Measurements from ENCODE around the gene PSIP1.
"Not testable (repeated sequence)": the region's sequence is repeated elsewhere in the genome, so short reads cannot be mapped to it uniquely, and the experiment has no call there.

The PSIP1 gene

DNA sequence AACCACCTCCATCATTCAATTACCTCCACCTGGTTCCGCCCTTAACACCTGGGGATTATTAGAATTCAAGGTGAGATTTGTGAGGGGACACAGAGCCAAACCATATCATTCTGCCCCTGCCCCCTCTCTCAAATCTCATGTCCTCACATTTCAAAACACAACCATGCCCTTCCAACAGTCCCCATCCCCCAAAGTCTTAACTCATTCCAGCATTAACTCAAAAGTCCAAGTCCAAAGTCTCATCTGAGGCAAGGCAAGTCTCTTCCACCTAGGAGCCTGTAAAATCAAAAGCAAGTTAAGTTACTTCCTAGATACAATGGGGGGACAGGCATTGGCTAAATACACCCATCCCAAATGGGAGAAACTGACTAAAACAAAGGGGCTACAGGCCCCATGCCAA is 18.8 kb downstream of the PSIP1 start:
- CTCF ChIA-PET, result no interaction called here
- Mint-ChIP-seq H3K27ac (no peak overlapping the region), H3K27me3 (no peaks in the 10 kb centered on the region), H3K36me3 (peaks cover 50% of the 10 kb centered on the region), H3K4me1 (no peaks in the 10 kb centered on the region), H3K4me3 (no peak overlapping the region), H3K9me3 (peaks cover 7% of the 10 kb centered on the region)
- DNase-seq, result no peak

DNA sequence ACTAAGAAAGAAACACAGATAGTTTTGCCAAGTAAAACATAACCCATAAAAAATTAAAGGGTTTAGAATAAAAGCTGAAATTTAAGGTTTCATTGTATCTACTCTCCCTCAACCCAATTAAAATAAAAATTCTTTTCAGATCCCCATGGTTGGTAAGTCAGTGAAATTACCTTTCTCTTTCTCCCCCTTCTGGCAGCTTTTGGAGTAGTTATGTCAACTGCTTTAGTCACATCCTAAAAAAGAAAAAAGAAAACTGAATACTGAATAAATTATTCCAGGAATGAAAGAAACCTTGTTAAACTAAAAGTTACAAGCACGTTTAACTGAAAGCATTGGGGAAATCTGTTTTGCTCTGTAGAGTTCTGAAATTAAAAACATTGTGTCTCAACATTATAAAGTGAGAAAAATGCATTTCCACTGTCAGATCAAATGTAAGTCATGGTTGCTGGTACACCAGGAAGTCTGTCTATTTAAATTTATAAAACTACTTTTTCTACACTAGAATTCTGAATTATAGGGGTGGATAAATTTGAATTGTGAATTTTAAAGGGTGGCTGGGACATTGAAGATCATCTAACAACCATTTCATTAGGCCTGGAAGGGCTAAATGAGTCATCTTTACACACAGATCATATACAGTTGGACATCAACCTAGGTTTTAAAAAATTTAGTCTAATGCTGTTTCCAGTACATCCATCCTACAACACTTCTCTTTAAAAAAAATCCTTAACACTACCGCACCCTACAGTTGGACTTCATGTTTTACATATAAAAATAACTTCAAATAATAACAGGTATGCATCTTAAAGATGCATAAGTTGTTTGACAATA is 24.7 kb downstream of the PSIP1 start:
- CTCF ChIA-PET, result interaction anchor here (0.6 kb wide), 1 partner anchor 282 kb away, joined by 3 read pairs; no protein-coding TSS in a partner anchor
- Mint-ChIP-seq H3K4me1 (peaks cover 8% of the 10 kb centered on the region), H3K4me3 (no peak overlapping the region), H3K36me3 (peaks cover 48% of the 10 kb centered on the region), H3K27me3 (no peaks in the 10 kb centered on the region), H3K27ac (no peak overlapping the region), H3K9me3 (no peaks in the 10 kb centered on the region)
- DNase-seq, result no peak

DNA sequence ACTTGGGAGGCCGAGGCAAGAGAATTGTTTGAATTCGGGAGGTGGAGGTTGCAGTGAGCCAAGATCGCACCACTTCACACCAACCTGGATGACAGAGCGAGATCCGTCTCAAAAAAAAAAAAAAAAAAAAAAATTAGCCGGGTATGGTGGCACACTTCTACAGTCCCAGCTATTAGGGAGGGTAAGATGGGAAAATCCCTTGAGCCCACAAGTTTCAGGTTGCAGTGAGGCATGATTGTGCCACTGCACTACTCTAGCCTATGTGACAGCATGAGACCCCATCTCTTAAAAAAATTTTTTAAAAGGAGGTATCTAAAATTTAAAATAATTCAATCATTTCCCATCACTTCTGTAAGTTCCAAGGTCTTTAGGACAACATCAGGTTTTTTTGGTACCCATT is 26.0 kb downstream of the PSIP1 start:
- H3K9me3 Mint-ChIP-seq, result no peaks in the 10 kb centered on the region
- H3K27ac Mint-ChIP-seq, result no peak overlapping the region
- peaks cover 8% of the 10 kb centered on the region for H3K4me1 Mint-ChIP-seq
- CTCF ChIA-PET, result interaction anchor here (1.2 kb wide), 1 partner anchor 26 kb away, joined by 4 read pairs; the partner anchor contains the start of gene PSIP1
- no peak overlapping the region for H3K4me3 Mint-ChIP-seq
- peaks cover 44% of the 10 kb centered on the region for H3K36me3 Mint-ChIP-seq
- DNase-seq, result no peak
- H3K27me3 Mint-ChIP-seq, result no peaks in the 10 kb centered on the region

DNA sequence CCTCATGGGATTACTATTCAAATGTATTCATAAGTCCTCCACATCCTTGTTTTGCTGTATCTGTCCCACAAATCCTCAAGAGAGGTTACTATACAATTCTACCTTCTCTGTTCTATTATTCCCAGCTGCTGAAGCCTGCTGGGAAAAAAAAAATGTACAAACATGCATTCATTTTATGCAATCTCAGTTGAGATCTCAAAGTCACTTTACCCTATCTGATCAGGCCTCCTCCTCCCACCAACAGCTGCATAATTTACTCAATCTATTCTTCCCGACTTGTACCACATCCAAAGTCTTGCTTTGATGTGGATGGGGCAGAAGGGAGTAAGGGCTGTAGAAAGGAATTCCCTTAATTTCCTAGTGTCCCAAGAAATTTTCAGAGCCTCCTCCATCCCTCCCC is 28.6 kb downstream of the PSIP1 start:
- Mint-ChIP-seq H3K27ac (peak overlapping the region; percentile 8), H3K27me3 (no peaks in the 10 kb centered on the region), H3K36me3 (peaks cover 41% of the 10 kb centered on the region), H3K4me1 (peaks cover 8% of the 10 kb centered on the region), H3K4me3 (no peak overlapping the region), H3K9me3 (no peaks in the 10 kb centered on the region)
- CTCF ChIA-PET, result interaction anchor here (1.6 kb wide), 1 partner anchor 17 kb away, joined by 3 read pairs; no protein-coding TSS in a partner anchor
- no peak for DNase-seq

DNA sequence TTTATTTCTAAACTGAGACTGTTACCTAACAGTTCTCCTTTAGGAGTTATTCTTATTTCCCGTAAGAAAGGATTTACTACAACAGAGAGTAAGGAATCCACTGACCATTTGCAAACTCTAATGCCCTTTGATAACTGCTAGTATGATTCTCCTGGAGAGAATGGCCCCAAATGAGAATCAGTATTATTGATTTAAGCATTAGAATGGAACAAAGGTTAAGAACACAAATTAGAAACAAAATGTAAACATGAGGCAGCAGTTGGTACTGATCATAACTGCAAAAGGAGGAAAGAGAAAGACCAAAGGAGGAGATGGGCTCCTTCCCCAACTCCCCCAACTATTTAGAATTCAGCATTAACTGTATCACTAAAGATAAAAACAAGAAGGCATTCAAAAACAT is 30.7 kb downstream of the PSIP1 start:
- no peak overlapping the region for H3K4me3 Mint-ChIP-seq
- peaks cover 41% of the 10 kb centered on the region for H3K36me3 Mint-ChIP-seq
- CTCF ChIA-PET, result no interaction called here
- DNase-seq, result no peak
- H3K27ac Mint-ChIP-seq, result no peak overlapping the region
- peaks cover 5% of the 10 kb centered on the region for H3K4me1 Mint-ChIP-seq
- H3K27me3 Mint-ChIP-seq, result no peaks in the 10 kb centered on the region
- no peaks in the 10 kb centered on the region for H3K9me3 Mint-ChIP-seq

DNA sequence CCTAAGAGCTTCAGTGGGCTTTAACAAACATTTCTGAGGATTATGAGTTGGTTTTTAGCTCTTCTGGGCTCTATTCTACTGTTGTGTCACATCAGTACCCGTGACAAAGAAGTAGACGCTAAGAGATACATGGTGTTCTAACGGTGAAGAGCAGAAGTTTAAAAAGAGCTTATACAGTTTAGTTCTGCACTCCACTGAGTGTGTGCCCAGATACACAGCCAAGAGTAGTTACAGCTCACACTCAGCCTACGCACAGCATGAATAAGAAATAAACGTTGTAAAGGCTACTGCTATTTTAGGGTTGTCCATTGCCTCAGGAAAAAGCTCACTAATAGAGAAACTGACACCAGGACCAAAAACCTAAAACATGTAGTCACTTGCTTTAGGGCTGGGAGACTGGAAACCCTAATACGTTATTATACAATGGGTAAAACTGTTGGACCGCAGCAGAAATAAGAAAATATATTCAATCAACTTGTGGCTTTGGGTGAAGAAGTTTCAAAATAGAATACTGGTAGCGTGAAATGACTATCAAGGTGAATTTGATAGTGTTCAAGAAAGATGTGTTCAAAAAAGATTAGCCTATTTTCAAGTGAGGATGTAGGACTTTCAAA is 34.7 kb downstream of the PSIP1 start:
- CTCF ChIA-PET, result interaction anchor here (1.3 kb wide), 1 partner anchor 57 kb away, joined by 3 read pairs; no protein-coding TSS in a partner anchor
- H3K36me3 Mint-ChIP-seq, result peaks cover 42% of the 10 kb centered on the region
- no peaks in the 10 kb centered on the region for H3K4me1 Mint-ChIP-seq
- peak overlapping the region; percentile 14 for H3K27ac Mint-ChIP-seq
- H3K9me3 Mint-ChIP-seq, result no peaks in the 10 kb centered on the region
- H3K27me3 Mint-ChIP-seq, result no peaks in the 10 kb centered on the region
- H3K4me3 Mint-ChIP-seq, result no peak overlapping the region
- DNase-seq, result no peak

DNA sequence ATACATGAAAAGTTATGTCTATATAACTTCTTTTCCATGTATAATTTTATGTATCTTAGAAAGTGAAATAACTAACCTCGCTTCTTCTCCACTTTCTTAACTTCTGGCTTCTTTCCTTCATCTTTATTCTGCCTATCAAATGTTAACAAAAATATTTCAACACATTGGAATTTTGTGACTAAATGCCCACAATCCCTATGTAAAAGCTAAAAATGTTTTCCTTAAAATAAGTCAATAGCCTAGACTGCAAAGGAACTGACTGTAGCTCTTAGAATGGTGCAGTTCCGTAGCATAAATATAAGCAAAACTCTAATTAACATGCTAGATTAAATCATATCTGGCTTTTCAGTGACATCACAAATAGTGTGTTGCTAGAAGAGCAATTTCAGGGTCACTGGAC is 40.9 kb downstream of the PSIP1 start:
- no peak overlapping the region for H3K4me3 Mint-ChIP-seq
- H3K4me1 Mint-ChIP-seq, result no peaks in the 10 kb centered on the region
- no peak for DNase-seq
- H3K27ac Mint-ChIP-seq, result no peak overlapping the region
- no peaks in the 10 kb centered on the region for H3K27me3 Mint-ChIP-seq
- CTCF ChIA-PET, result no interaction called here
- H3K36me3 Mint-ChIP-seq, result peaks cover 57% of the 10 kb centered on the region
- H3K9me3 Mint-ChIP-seq, result no peaks in the 10 kb centered on the region

DNA sequence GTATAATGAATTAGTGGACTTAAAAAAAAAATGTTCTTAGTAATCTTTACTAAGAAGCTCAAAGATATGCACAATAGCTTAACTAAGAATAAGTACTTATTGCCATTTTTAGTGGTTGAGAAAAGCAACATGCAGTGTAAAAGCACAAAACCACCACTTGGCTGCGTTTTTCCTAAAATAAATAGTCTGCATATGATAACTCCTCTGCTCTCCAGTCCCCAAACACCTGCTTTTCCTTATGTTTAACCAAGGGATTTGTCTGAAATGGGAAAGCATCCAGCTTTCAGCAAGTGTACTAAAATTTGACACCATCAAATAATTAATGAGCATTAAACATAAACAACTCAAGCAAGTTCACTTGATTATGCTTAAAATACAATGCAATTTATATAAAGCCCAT is 41.4 kb downstream of the PSIP1 start:
- Mint-ChIP-seq H3K4me3 (no peak overlapping the region), H3K27ac (no peak overlapping the region), H3K36me3 (peaks cover 57% of the 10 kb centered on the region), H3K27me3 (no peaks in the 10 kb centered on the region), H3K4me1 (no peaks in the 10 kb centered on the region), H3K9me3 (no peaks in the 10 kb centered on the region)
- CTCF ChIA-PET, result no interaction called here
- DNase-seq, result no peak

DNA sequence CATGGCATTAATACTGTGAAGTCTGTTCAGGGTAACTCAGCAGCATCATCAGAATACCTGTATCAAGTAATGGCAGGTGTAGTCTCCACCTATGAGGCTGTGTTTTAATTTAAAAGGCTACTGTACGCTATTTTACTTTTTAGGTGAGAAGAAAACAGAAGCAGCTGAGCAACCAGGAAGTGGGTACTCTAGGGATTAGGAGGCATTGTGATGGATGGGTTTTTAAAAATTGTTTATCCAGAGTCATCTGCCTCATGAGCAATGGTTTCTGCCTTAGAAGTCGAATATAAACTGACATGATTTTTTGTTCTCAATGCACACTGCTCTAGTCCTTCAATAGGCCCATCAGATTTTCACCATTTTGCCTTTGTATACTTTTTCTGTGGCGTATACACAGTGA is 42.6 kb downstream of the PSIP1 start:
- Mint-ChIP-seq H3K9me3 (no peaks in the 10 kb centered on the region), H3K27me3 (no peaks in the 10 kb centered on the region), H3K4me3 (no peak overlapping the region), H3K36me3 (peaks cover 56% of the 10 kb centered on the region), H3K4me1 (no peaks in the 10 kb centered on the region), H3K27ac (no peak overlapping the region)
- CTCF ChIA-PET, result interaction anchor here (1.1 kb wide), 1 partner anchor 14 kb away, joined by 3 read pairs; no protein-coding TSS in a partner anchor
- DNase-seq, result no peak

DNA sequence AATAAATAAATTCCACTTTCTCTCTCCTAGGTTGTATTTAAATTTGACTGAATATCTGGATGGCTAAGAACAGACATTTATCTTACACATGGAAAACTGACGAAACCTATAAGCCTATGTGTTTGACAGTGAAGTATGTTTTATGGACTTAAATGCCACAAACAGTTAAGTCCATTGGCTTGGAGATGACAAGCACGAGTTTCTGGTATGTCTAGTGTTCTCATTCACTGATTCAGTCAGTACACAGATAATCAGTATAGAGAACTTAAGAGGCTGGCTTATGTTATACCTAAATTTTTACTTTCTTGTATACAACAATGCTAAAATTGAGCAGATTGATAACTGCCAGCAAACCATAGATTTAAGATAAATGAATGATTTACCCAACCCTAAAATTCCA is 49.2 kb downstream of the PSIP1 start:
- peaks cover 57% of the 10 kb centered on the region for H3K36me3 Mint-ChIP-seq
- no peak overlapping the region for H3K4me3 Mint-ChIP-seq
- CTCF ChIA-PET, result no interaction called here
- no peaks in the 10 kb centered on the region for H3K9me3 Mint-ChIP-seq
- H3K27ac Mint-ChIP-seq, result no peak overlapping the region
- no peaks in the 10 kb centered on the region for H3K27me3 Mint-ChIP-seq
- no peaks in the 10 kb centered on the region for H3K4me1 Mint-ChIP-seq
- no peak for DNase-seq

DNA sequence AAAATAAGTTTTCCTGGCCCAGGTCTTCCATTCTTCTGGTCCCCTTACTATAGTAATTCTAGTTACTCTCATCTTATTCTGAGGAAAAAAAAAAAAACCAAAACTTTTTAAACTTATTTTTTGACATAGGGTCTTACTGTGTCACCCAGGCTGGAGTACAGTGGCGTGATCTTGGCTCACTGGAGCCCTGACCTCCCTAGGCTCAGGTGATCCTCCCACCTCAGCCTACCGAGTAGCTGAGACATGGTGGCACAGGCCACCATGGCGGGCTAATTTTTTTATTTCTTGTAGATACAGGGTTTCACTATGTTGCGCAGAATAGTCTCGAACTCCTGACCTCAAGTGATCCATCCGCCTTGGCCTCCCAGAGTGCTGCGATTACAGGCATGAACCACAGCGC is 49.7 kb downstream of the PSIP1 start:
- DNase-seq, result no peak
- H3K36me3 Mint-ChIP-seq, result peaks cover 57% of the 10 kb centered on the region
- no peaks in the 10 kb centered on the region for H3K4me1 Mint-ChIP-seq
- H3K27ac Mint-ChIP-seq, result no peak overlapping the region
- no peaks in the 10 kb centered on the region for H3K9me3 Mint-ChIP-seq
- CTCF ChIA-PET, result interaction anchor here (1.6 kb wide), 1 partner anchor 72 kb away, joined by 4 read pairs; no protein-coding TSS in a partner anchor
- H3K4me3 Mint-ChIP-seq, result no peak overlapping the region
- H3K27me3 Mint-ChIP-seq, result no peaks in the 10 kb centered on the region

DNA sequence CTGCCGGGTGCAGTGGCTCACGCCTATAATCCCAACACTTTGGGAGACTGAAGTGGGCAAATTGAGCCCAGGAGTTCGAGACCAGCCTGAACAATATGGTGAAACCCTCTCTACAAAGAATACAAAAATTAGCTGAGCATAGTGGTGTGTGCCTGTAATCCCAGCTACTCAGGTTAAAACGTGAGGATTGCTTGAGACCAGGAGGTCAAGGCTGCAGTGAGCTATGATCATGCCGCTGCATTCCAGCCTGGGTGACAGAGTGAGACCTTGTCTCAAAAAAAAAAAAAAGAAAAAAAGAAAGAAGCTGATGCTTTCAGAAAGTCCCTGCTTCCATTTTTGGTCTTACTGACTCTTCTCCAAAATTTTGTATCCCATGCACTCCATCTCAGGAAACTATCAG is 56.8 kb downstream of the PSIP1 start:
- Mint-ChIP-seq H3K27ac (no peak overlapping the region), H3K27me3 (no peaks in the 10 kb centered on the region), H3K36me3 (peaks cover 58% of the 10 kb centered on the region), H3K9me3 (no peaks in the 10 kb centered on the region), H3K4me1 (no peaks in the 10 kb centered on the region), H3K4me3 (no peak overlapping the region)
- CTCF ChIA-PET, result interaction anchor here (0.6 kb wide), 1 partner anchor 14 kb away, joined by 3 read pairs; no protein-coding TSS in a partner anchor
- no peak for DNase-seq

DNA sequence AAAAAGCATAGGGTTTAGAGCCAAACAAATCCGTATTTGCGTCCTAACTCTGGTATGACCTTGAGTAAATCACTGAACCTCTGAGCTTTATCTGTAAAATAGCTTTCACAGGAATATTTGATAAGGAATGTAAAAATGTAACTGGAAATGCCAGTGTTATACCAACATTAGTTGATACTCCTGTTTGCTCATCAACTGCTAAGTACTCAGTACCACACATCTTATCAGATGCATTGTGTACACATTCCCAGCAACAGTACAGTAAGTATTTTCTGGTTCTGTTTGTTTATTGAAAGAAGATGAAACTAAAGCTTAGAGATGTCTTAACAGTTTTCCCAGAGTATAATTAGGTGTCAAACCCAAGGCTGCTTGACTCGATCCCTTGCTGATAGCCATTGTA is 66.6 kb downstream of the PSIP1 start:
- Mint-ChIP-seq H3K36me3 (peaks cover 81% of the 10 kb centered on the region), H3K9me3 (no peaks in the 10 kb centered on the region), H3K27ac (no peak overlapping the region), H3K4me1 (no peaks in the 10 kb centered on the region), H3K4me3 (no peak overlapping the region), H3K27me3 (no peaks in the 10 kb centered on the region)
- DNase-seq, result no peak
- CTCF ChIA-PET, result no interaction called here

DNA sequence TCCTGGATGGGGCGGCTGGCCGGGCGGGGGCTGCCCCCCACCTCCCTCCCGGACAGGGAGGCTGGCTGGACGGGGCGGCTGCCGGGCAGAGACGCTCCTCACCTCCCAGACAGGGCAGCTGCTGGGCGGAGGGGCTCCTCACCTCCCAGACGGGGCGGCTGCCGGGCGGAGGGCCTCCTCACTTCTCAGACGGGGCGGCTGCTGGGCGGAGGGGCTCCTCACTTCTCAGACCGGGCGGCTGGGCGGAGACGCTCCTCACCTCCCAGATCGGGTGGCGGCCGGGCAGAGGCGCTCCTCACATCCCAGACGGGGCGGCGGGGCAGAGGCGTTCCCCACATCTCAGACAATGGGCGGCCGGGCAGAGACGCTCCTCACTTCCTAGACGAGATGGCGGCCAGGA is 68.5 kb downstream of the PSIP1 start:
- CTCF ChIA-PET, H3K27ac Mint-ChIP-seq, DNase-seq, H3K4me1 Mint-ChIP-seq, H3K27me3 Mint-ChIP-seq, H3K9me3 Mint-ChIP-seq, H3K4me3 Mint-ChIP-seq: not testable (repeated sequence)
- H3K36me3 Mint-ChIP-seq, result peaks cover 81% of the 10 kb centered on the region

DNA sequence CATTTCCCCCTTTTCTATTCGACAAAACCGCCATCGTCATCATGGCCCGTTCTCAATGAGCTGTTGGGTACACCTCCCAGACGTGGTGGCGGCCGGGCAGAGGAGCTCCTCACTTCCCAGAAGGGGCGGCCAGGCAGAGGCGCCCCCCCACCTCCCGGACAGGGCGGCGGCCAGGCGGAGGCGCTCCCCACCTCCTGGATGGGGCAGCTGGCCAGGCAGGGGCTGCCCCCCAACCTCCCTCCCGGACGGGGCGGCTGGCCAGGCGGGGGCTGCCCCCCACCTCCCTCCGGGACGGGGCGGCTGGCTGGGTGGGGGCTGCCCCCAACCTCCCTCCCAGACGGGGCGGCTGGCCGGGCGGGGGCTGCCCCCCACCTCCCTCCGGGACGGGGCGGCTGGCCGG is 68.9 kb downstream of the PSIP1 start:
- CTCF ChIA-PET, H3K27ac Mint-ChIP-seq, H3K27me3 Mint-ChIP-seq, H3K9me3 Mint-ChIP-seq, H3K4me1 Mint-ChIP-seq, DNase-seq, H3K4me3 Mint-ChIP-seq: not testable (repeated sequence)
- H3K36me3 Mint-ChIP-seq, result peaks cover 77% of the 10 kb centered on the region

Measured in activated naive CD4-positive, alpha-beta T cell treated with anti-CD3 and anti-CD28 coated beads, Interleukin-2, amount 10 ng/mL, durations not matched to agents 7 days and 5 days (primary cell).